Upper lobe of left lung (tissue), 4 donors: ENCODE data around the gene CTTNBP2.

ENCODE experiments used
- CTCF ChIP-seq, 6 experiments: fragments of 450-650 bp in 4 of 6; fragments of 200-600 bp in 2 of 6; sonication (generic) in 2 of 6; IDR thresholded peaks; one replicate each; pipeline ENCODE4 v1.5.1; 2016 to 2019; ENCODE audit warnings: antibody characterized with exemption in 6 of 6
- POLR2A ChIP-seq, 4 donors: fragments of 450-650 bp; IDR thresholded peaks; one replicate each; pipeline ENCODE4 v1.5.1; 2016 to 2017; ENCODE audit warnings: antibody characterized with exemption in 4 of 4, mild to moderate bottlenecking in 2 of 4
- POLR2AphosphoS5 ChIP-seq, 2 donors: sonication (generic); formaldehyde crosslinking; IDR thresholded peaks; one replicate each; pipeline ENCODE4 v1.5.1; 2017; ENCODE audit warnings: antibody characterized with exemption in 2 of 2

GRCh38 chr7:117806011-117806410 lies 67.2 kb downstream of the CTTNBP2 start:
- TF ChIP-seq CTCF (IDR thresholded peaks at IDR 0.05), result no peak
- TF ChIP-seq POLR2A (IDR thresholded peaks at IDR 0.05), result no peak
- no peak for TF ChIP-seq POLR2AphosphoS5 (IDR thresholded peaks at IDR 0.05)
